GM19452 (cell line): ENCODE data around the gene ZNF346.

Experiments
- ATAC-seq: cut with Tn5 transposase; IDR thresholded peaks from one replicate; pipeline ENCODE4 v1.9.1; 2021; ENCODE audit not compliant: unreplicated experiment

Gene ZNF346

GRCh38 chr5:177064500-177065277 lies 42.2 kb downstream of the ZNF346 start:
- no peak for ATAC-seq

GRCh38 chr5:177065491-177065890 lies 43.0 kb downstream of the ZNF346 start:
- no peak for ATAC-seq

- no peak for ATAC-seq
These were observed 43.7 kb downstream of the ZNF346 start for GRCh38 chr5:177066224-177066623.

DNA sequence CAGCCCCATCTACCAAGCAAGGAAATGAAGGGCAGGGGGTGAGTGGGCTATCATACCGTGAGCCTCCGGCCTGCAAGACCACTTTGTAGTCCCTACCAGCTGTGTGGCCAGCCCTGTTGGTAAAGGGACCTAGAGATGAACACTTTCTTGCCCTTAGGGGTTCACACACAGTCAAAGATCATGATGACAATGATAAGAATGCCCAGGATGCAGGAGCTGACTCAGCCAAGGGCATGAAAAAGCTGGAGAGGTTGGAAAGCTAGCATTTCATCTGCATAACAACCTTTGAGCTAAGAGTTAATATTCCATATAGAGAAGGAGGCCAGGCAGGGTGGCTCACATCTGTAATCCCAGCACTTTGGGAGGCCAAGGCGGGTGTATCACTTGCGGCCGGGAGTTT lies 45.0 kb downstream of the ZNF346 start:
- no peak for ATAC-seq

DNA sequence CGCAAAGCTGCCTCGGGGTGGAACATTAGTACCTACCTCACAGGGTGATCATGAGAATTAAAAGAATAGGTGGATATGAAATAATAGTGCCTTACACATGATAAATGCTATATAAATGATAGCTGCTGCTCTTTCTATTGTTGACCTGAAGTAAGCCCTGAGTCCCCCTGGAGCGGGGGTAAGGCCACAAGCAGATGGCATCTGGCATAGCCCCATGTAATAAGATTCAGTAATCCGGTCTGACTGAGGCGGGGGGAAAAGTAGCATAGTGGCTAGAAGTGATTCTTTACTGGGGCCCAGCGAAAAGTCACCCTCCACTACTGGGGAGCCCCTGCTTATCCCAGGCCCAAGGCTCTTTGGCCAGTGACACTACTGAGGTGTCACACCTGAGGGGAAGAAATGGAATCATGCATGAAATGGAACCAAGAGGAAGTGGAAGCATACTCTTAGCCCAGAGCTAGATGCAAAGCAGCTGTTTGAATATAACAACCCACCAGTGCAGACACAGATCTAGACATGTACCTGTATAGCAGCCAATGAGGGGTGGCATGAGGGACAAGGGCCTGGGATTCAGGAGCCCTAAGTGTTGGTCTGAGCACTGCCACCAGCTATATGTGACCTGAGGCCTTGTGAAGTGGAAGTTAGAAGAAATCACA lies 48.2 kb downstream of the ZNF346 start:
- ATAC-seq: no peak

GRCh38 chr5:177071666-177072385 lies 49.3 kb downstream of the ZNF346 start:
- no peak for ATAC-seq

- no peak for ATAC-seq
These were observed 54.8 kb downstream of the ZNF346 start for GRCh38 chr5:177077335-177077734.

DNA sequence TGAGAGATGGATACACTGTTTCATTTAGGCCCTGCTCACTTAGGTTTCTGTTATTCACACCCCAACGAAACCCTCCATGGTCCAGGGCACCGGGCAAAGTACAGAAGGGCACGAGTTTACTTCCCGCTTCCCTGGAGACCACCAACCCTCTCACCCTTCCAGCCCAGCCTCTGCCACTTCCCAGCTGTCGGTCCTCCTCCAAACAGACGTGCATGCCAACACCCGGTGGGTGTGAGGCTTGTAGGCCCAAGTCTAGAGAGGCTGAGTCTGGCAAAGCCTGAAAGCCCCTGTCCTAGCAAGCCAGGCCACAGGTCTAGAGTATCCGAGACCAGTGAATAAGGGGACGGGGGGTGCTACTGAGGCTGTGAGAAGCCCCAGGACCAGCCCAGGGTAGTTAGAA lies 57.1 kb downstream of the ZNF346 start:
- no peak for ATAC-seq

DNA sequence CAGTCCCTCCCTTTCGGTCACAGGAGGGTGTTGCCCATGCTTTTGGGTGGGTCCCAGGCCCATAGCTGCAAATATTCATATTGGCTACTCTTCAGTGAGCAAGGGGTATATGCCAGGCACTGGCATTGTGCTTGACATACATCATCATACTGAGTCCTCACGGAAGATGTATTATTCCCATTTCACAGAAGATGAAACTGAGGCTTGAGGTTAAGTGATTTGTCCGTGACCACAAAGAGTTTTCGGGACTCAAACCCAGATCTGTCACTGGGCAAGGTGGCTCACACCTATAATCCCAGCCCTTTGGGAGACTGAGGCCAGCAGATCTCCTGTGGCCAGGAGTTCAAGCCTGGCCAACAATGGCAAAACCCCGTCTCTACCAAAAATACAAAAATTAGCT lies 57.8 kb downstream of the ZNF346 start:
- no peak for ATAC-seq

GRCh38 chr5:177081859-177082258 lies 59.4 kb downstream of the ZNF346 start:
- ATAC-seq: no peak

GRCh38 chr5:177083357-177083756 lies 60.9 kb downstream of the ZNF346 start:
- ATAC-seq: no peak

GRCh38 chr5:177084175-177084574 lies 61.7 kb downstream of the ZNF346 start:
- ATAC-seq: no peak

GRCh38 chr5:177085985-177086653 lies 63.6 kb downstream of the ZNF346 start:
- no peak for ATAC-seq

- ATAC-seq: peak; percentile 60
These were observed 64.3 kb downstream of the ZNF346 start, which contains the start of gene FGFR4 for GRCh38 chr5:177086654-177087397. Gene FGFR4 (plus strand): TSS chr5:177086915. CDS start chr5:177089603, 2,688 bp downstream.

DNA sequence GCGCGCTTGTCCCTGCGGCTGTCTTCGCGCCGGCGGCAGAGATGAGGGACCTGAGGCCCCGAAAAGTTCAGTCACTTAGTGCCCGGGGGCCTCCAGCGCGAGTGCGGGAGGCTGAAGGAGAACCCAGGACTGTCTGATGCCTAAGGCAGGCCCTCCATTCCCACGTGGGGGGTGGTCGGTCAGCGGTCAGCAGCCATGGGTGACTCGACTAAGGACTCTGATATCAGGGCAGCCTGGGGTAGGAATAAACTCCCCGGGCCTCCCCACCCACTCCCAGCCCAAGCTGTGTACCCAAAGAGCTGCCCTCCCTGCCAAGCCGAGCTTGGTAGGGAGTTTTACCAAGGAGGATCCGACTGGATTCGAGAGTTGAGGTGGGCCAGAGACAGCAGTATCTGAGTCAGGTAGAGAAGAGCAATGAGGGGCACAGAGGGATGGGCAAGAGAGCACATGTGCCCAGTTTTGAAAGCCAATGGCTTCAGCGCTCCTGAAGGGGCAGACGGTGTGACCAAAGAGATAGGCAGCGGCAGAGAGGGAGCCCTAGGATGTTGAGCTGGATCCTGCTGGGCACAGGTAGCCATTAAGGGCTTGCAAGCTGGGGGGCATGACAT lies 65.0 kb downstream of the ZNF346 start:
- no peak for ATAC-seq

GRCh38 chr5:177089127-177089526 lies 66.6 kb downstream of the ZNF346 start:
- no peak for ATAC-seq

DNA sequence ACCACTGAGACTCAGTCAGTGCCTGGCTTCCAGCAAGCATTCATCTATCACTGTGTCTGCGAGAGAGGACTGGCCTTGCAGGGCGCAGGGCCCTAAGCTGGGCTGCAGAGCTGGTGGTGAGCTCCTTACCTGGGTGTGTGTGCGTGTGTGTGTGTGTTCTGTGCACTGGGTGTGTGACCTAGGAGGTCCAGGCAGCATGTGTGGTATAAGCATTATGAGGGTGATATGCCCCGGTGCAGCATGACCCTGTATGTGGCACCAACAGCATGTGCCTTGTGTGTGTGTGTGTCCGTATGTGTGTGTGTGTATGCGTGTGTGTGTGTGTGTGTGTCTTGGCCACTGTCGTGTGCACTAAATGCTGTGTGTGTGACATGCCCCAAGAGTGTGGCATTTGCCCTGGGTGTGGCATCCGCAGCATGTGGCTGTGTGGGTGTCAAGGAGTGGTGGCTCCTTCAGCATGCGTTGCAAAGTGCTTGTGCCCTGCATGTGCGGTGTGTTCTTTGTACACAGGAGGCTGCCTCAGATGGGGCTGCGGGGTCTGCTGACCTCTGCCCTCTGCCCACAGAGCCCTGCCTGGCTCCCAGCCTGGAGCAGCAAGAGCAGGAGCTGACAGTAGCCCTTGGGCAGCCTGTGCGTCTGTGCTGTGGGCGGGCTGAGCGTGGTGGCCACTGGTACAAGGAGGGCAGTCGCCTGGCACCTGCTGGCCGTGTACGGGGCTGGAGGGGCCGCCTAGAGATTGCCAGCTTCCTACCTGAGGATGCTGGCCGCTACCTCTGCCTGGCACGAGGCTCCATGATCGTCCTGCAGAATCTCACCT lies 67.5 kb downstream of the ZNF346 start:
- no peak for ATAC-seq

DNA sequence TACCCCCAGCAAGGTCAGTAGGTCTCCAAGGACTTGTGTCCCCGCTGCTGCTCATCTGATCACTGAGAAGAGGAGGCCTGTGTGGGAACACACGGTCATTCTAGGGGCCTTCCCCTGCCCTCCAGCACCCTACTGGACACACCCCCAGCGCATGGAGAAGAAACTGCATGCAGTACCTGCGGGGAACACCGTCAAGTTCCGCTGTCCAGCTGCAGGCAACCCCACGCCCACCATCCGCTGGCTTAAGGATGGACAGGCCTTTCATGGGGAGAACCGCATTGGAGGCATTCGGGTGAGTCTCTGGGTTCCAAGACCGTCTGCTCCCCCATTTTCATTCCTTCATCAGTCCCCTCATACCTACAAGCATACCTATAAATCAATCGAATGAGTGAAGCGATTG lies 68.3 kb downstream of the ZNF346 start:
- no peak for ATAC-seq

GRCh38 chr5:177091232-177091631 lies 68.7 kb downstream of the ZNF346 start:
- ATAC-seq: no peak
